HG03060 (cell line): ENCODE data around the gene CCHCR1.
"Not testable (repeated sequence)": the region's sequence is repeated elsewhere in the genome, so short reads cannot be mapped to it uniquely, and the experiment has no call there.

ENCODE experiments used
- ATAC-seq: cut with Tn5 transposase; IDR thresholded peaks from one replicate; pipeline ENCODE4 v1.9.1; 2021; ENCODE audit warnings: low read depth, moderate number of reproducible peaks; ENCODE audit not compliant: unreplicated experiment

Gene CCHCR1

DNA sequence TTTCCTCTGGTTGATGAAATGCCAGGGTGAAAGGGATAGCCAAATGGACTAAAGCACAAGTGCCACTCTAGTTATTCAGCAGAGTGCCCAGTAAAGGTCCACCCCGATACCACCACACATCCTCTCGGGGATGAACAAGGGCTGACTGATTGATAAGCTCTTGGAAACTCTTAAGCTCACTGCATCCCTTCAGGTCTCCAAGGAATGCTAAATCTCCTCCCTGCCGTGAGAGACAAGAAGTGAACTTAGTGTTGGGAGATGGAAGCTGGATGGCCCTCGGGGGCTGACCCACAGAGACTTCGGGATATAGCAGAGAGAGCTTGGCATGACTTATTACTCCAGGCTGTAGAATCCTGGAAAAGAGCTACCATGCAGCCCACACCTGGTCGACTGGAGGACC, 26.3 kb upstream of the CCHCR1 start:
- ATAC-seq: not testable (repeated sequence)

DNA sequence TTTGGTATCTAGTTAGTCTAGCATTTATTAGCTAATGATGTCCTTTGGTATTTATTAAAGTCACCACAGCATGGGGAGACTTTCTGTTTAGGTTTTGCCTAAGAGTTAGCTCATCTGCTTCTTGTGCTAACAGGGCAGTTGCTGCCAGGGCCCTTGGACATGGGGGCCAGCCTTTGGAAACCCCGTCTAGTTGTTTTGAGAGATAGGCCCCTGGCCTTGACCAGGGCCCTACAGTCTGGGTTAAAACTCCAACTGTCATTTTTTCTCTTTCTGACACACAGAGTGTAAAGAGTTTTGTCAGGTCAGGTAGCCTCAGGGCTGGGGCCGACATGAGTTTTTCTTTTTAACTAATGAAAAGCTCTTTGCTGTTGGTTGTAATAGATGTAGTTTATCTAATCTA, 25.7 kb upstream of the CCHCR1 start:
- ATAC-seq: not testable (repeated sequence)

DNA sequence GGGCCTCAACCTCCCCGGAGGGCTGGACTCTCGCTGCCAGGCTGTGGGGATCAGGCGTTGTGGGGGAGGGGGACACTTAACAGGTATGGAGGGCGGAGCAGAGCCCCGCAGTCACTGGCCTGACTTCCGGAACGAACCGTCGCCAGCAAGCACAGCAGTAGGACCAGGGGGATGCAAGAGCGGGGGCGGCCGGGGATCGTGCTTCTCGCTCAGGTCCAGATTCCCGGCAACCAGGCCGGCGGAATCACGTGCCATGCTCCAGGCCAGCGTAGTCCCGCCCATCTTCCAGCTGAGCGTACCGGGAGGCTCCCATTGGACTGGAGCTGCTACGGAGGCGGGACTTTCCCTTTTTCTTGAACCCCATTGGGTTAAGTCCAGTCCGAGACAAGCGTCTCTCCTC, 22.9 kb upstream of the CCHCR1 start:
- ATAC-seq: no peak

DNA sequence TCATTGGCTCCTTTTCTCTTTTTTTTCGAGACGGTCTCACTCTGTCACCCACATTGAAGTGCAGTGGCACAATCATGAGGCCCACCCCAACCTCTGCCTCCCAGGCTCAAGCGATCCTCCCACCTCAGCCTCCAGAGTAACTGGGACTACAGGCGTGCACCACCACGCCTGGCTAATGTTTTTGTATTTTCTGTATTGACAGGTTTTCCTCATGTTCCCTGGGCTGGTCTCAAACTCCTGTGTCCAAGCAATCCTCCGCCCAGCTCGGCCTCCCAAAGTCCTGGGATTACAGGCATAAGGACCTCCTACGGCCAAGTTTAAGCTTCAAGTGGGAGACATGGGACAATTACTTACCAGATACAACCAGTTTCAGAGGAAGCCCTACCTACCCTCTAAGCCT, 22.3 kb upstream of the CCHCR1 start:
- ATAC-seq: no peak

DNA sequence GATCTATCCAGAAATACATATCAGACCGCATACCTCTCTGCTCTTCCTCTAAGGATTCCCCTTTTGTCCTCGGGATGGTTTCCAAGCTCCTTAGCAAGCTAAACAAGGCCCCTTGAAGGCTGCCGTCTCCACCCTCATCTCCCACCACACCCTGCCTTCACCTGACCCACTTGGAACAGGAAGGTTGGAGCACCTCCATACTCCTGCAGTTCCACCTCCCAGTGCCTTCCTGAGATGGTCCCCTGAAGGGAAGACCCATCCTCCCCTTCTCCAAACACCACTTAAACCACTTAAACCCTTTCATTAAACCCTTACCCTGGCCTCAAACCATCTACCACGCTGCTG, 21.4 kb upstream of the CCHCR1 start:
- ATAC-seq: no peak

DNA sequence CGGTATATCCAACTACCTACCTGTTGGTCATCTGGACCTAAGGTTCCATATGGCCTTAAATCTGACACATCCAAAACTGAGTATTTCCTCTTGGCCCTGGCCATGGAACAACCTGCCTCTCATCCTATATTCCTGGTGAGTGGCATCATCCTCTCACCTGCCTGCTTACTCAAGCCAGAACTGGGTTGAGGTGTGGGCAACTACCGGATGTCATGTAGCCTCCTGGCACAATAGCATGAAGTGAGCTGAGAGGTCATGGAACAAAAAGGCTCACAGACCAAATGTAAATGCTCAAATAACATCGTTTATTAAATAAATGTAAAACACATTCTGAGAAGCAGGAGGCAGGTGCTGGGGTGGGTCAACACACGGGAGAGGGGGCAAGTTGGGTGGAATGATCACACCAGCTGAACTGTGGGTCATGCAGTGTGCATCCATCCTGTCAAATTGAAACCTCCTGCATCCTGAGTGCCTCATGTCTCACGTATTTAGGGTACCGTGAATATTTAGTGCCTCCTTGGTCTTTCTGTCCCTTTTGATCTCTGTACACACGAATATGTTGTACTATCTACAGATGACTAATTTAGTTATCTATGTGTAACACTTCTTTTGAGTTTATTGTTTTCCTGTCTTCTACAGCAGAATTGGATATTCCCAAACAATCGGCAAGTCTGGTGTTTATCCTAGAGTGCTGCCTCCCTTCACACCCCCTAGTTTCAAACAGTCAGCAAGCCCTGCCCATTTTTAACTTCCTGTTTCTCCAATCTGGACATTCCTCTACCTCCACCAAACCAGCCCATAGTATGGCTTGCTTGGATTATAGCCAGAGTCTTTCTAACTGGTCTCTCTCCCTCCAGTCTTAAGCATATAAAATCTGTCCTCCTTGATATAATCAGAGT, 20.8 kb upstream of the CCHCR1 start:
- ATAC-seq: no peak

- ATAC-seq: no peak
Observed at GRCh38 chr6:31175971-31176370, 18.4 kb upstream of the CCHCR1 start.

DNA sequence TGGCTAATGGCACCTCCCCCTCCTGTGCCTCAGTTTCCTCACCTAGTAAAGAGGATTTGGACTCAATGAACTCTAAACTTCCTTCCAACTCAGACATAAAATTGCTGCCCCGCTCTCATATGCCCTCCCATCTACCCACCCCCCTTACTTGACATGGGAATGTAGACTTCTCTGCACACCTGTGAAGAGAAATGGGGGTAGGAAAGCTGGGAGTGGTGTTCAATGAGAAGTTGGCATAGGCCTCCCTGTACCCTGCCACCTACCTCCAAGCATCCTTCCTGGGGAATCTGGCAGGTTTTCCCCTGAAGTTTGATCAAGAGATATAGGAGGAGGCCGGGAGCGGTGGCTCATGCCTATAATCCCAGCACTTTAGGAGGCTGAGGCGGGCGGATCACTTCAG, 16.8 kb upstream of the CCHCR1 start:
- ATAC-seq: no peak

DNA sequence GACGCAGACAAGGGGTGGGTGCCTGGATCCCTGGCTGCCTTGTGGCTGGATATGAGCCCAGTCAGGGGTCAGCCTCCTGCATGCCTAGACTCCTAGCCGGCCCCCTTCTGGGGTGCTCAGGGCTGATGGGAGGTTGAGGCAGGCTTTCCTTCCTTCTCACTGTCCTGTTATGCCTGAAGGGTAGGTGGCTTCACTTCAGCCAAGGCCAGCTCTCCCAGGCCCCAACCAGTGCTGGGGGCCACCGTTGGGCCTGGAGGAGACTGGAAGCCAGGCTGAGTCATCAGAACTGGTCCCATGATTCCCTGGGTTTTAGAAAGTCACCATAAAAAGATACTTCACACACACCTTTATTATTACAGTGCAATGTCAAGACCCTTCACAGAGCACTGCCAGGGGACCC, 15.8 kb upstream of the CCHCR1 start:
- ATAC-seq: no peak

- no peak for ATAC-seq
Observed at GRCh38 chr6:31172973-31173384, 15.4 kb upstream of the CCHCR1 start.

- ATAC-seq: no peak
Observed at GRCh38 chr6:31171931-31172905, 14.6 kb upstream of the CCHCR1 start.

DNA sequence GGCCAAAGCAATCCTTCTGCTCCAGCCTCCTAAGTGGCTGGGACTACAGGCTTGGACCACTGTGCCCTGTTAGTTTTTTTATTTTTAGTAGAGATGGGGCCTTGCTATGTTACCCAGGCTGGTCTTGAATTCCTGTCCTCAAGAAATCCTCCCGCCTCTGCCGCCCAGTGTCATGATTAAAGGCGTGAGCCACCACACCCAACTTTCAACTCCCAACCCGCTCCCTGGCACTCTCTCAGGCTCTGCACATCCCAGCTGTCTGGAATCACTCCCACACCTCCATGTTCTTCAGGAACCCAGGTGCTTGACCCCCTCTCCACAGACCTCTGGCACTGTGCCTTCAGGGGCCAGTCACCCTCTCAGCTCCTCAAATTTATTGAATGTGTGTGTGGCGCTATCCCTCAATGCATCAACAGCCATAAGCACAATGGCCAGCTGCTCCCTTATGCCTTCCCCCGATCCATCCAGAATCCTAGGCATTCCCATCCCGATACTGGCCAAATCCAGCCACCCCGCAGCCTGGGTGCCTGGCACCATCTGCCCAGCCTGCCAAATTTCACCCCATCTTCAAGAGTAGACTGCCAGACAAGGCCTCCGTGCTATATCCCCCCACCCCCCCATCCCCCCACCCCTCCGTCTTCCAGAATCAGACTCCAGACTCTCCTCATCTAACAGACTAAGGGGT, 13.5 kb upstream of the CCHCR1 start:
- ATAC-seq: no peak

- ATAC-seq: no peak
Observed at GRCh38 chr6:31170600-31170881, 12.9 kb upstream of the CCHCR1 start, which contains the start of gene POU5F1. Gene POU5F1, minus strand, starts transcription at chr6:31170682. Its CDS starts 62 bp downstream, at chr6:31170620.

DNA sequence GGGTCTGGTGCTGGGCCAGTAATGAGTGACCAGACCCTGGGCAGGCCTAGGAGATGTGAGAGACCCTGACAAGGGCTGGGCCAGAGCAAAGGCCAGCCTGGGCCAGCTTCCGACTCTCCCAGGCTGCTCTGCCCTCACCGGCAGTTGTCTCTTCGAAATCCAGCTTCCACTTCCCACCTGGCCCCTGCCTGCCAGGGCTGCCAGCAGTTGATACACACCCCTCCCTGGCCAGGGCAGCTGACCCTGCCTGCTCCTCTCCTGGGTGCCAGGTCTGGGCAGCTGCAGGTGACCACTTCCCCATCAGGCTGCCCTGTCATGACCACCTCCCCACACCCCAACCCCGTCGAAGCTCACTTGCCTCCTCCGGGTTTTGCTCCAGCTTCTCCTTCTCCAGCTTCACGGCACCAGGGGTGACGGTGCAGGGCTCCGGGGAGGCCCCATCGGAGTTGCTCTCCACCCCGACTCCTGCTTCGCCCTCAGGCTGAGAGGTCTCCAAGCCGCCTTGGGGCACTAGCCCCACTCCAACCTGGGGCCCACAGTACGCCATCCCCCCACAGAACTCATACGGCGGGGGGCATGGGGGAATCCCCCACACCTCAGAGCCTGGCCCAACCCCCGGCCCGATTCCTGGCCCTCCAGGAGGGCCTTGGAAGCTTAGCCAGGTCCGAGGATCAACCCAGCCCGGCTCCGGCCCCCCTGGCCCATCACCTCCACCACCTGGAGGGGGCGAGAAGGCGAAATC, 12.4 kb upstream of the CCHCR1 start:
- not testable (repeated sequence) for ATAC-seq

GRCh38 chr6:31169123-31169857, 11.7 kb upstream of the CCHCR1 start:
- no peak for ATAC-seq

DNA sequence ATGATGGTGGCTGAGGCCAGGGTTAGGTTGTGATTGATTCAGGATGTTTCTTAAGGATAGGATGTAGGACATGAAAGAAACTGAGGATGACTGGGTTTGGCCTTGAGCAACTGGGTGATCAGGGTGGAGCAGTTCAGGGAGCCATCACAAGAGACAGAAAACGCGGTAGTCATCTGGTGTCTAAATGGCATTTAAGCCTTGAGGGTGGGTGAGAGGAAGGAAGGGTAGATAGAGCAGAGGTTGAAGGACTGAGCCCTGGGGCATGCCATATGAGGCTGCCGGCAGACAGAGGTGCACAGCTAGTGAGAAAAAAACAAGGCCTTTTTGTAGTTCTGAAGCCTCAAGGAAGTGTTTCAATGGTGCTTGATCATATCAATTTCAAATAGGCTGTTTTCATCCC, 11.0 kb upstream of the CCHCR1 start:
- no peak for ATAC-seq

DNA sequence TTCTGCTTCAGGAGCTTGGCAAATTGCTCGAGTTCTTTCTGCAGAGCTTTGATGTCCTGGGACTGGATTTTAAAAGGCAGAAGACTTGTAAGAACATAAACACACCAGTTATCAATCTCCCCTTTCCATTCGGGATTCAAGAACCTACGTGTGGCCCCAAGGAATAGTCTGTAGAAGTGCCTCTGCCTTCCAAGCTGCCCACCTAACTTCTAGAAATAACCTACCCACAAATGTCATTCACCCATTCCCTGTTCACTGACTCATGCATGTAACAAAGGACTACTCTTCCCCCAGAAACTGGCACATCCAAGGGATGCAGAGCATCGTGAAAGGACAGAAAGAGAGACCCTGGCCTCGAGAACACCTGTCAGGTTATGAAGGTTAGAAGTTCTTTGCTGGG, 8.4 kb upstream of the CCHCR1 start:
- no peak for ATAC-seq

- ATAC-seq: peak; percentile 62
Observed at GRCh38 chr6:31165064-31165832, 7.6 kb upstream of the CCHCR1 start.
